Progenitor cell of endocrine pancreas (in vitro differentiated cells): Measurements from ENCODE around the gene PPP6R3. TPM values are rescaled to one million over a fixed set of nuclear protein-coding genes. Genes with fewer than 3 reads are reported as not detected.
"Not testable (repeated sequence)": the region's sequence is repeated elsewhere in the genome, so short reads cannot be mapped to it uniquely, and the experiment has no call there.

Experiments used
- DNase-seq: peaks from one replicate; pipeline ENCODE4 v3.0.0; 2021; ENCODE audit warnings: low spot score; ENCODE audit not compliant: unreplicated experiment
- H3K27ac Mint-ChIP-seq: 2 replicates; pipeline ENCODE4 v1.8.0; 2021; ENCODE audit warnings: mild to moderate bottlenecking, moderate library complexity, mixed read lengths
- H3K27me3 Mint-ChIP-seq: 2 replicates; pipeline ENCODE4 v1.8.0; 2021; ENCODE audit warnings: mixed read lengths
- H3K36me3 Mint-ChIP-seq: 2 replicates; pipeline ENCODE4 v1.8.0; 2022; ENCODE audit warnings: mixed read lengths; ENCODE audit not compliant: insufficient read depth
- H3K4me1 Mint-ChIP-seq: 2 replicates; pipeline ENCODE4 v1.8.0; 2021; ENCODE audit warnings: low read depth, mixed read lengths
- H3K4me3 Mint-ChIP-seq: 2 replicates; pipeline ENCODE4 v1.8.0; 2021; ENCODE audit warnings: low read depth, mild to moderate bottlenecking, moderate library complexity, mixed read lengths
- H3K9me3 Mint-ChIP-seq: 2 replicates; pipeline ENCODE4 v1.8.0; 2021; ENCODE audit warnings: low read depth, mixed read lengths
- total RNA-seq: library from RNA; stranded (reverse); gene quantifications from 2 replicates; pipeline ENCODE4 v1.2.1, GENCODE V29; 2021
- TF ChIP-seq, protein P1 (sequence below): fragments of 200-600 bp; sonication (generic); IDR thresholded peaks from one replicate; pipeline ENCODE4 v1.5.0; 2021; ENCODE audit warnings: antibody characterized with exemption, mild to moderate bottlenecking; ENCODE audit not compliant: unreplicated experiment

The PPP6R3 gene
- total RNA-seq, 1 donor from 2014 or later: 124 TPM

DNA sequence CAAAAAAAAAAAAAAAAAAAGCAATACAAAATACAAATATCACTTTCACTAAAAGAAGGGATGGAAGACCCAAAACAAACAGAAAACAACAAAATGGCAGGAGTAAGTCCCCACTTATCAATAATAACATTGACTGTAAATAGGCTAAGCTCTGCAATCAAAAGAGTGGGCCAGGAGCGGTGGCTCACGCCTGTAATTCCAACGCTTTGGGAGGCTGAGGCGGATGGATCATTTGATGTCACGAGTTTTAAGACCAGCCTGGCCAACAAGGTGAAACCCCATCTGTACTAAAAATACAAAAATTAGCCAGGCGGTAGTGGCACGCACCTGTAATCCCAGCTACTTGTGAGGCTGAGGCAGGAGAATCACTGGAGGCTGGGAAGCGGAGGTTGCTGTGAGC, 9.8 kb upstream of the PPP6R3 start:
- DNase-seq: no peak
- Mint-ChIP-seq H3K27me3 (peaks cover 1% of the 10 kb centered on the region), H3K27ac (no peak overlapping the region), H3K9me3 (no peaks in the 10 kb centered on the region), H3K36me3 (peaks cover 10% of the 10 kb centered on the region), H3K4me1 (no peaks in the 10 kb centered on the region), H3K4me3 (no peak overlapping the region)
- TF ChIP-seq, protein P1, sequence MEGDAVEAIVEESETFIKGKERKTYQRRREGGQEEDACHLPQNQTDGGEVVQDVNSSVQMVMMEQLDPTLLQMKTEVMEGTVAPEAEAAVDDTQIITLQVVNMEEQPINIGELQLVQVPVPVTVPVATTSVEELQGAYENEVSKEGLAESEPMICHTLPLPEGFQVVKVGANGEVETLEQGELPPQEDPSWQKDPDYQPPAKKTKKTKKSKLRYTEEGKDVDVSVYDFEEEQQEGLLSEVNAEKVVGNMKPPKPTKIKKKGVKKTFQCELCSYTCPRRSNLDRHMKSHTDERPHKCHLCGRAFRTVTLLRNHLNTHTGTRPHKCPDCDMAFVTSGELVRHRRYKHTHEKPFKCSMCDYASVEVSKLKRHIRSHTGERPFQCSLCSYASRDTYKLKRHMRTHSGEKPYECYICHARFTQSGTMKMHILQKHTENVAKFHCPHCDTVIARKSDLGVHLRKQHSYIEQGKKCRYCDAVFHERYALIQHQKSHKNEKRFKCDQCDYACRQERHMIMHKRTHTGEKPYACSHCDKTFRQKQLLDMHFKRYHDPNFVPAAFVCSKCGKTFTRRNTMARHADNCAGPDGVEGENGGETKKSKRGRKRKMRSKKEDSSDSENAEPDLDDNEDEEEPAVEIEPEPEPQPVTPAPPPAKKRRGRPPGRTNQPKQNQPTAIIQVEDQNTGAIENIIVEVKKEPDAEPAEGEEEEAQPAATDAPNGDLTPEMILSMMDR: no peak

DNA sequence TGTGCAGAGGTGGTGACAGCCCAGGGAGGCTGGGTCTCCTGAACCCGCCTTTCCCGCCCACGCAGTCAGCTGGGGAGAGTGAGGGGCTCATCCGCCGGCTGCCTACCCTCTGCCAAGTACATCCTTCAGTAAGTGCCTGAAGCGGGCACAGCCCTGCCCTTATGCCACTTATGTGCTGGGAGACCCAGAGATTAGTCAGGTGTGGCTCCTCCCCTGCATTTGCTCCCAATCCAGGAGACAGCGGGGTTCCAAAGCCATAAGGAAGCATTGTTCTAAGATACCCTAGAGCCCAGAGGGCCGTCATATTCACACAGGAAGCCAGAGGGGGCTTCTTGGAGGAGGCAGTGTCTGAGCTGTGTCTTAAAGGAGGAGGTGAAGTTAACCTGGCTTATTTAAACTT, 5.8 kb upstream of the PPP6R3 start:
- no peak overlapping the region for H3K27ac Mint-ChIP-seq
- peaks cover 4% of the 10 kb centered on the region for H3K36me3 Mint-ChIP-seq
- H3K4me1 Mint-ChIP-seq: no peaks in the 10 kb centered on the region
- DNase-seq: no peak
- H3K4me3 Mint-ChIP-seq: no peak overlapping the region
- no peaks in the 10 kb centered on the region for H3K9me3 Mint-ChIP-seq
- peaks cover 5% of the 10 kb centered on the region for H3K27me3 Mint-ChIP-seq
- TF ChIP-seq, protein P1: no peak

DNA sequence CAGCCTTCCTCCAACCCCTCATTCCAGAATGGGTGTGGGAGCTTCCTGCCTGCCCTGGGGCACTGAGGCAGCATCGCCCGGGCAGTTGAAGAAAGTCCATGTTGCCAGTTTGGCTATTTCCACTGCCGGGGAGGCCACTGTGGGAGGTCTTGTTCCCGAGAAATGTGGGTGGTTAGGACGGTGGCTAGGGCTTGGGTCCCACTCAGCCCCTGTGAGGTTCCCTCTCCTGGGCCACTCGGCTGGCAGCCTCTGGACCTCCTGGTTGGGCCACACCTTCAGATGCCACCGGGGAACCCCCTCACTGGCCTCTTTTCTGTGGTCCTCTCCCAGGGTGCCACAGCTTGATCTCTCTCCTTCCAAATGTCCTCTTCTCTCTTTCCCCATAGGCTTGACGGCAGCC, 5.1 kb upstream of the PPP6R3 start:
- DNase-seq: no peak
- H3K4me3 Mint-ChIP-seq: no peak overlapping the region
- H3K9me3 Mint-ChIP-seq: no peaks in the 10 kb centered on the region
- peaks cover 5% of the 10 kb centered on the region for H3K27me3 Mint-ChIP-seq
- H3K4me1 Mint-ChIP-seq: peaks cover 2% of the 10 kb centered on the region
- no peak overlapping the region for H3K27ac Mint-ChIP-seq
- no peaks in the 10 kb centered on the region for H3K36me3 Mint-ChIP-seq
- TF ChIP-seq, protein P1: no peak

DNA sequence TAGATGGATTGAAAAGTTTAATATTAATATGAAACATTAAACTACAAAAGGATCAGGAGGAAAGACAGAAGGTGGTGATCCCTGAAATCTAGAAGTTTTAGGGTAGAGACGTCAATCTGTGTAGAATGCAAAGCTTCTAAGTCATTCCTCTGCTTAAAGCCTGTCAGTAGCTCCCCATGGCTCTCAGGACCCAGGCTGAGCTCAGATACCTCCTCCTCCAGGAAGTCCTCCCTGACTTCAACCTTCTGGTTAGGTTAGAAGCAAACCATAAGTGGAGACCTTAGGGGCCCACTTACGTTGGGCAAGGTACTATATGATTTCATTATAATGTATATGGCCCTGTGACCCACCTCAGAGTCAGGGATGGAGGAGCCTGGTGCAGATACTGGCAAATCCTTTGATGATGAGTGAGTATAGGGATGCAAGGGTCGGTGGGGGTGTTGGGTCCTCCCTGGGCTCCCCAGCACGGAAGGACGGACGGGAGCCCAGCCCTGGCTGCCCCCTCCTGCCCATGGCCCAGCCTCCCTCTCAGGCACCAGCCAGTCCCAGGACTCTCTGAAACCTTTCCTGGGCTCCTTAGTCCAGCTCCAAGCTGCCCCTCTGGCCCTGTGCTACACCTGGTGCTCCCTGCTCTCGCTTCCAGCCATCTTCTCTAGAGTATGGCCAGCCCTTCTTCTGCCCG, 3.2 kb upstream of the PPP6R3 start:
- DNase-seq: no peak
- peaks cover 12% of the 10 kb centered on the region for H3K4me1 Mint-ChIP-seq
- no peaks in the 10 kb centered on the region for H3K9me3 Mint-ChIP-seq
- H3K36me3 Mint-ChIP-seq: no peaks in the 10 kb centered on the region
- no peak overlapping the region for H3K27ac Mint-ChIP-seq
- H3K27me3 Mint-ChIP-seq: peaks cover 5% of the 10 kb centered on the region
- TF ChIP-seq, protein P1: no peak
- H3K4me3 Mint-ChIP-seq: no peak overlapping the region

DNA sequence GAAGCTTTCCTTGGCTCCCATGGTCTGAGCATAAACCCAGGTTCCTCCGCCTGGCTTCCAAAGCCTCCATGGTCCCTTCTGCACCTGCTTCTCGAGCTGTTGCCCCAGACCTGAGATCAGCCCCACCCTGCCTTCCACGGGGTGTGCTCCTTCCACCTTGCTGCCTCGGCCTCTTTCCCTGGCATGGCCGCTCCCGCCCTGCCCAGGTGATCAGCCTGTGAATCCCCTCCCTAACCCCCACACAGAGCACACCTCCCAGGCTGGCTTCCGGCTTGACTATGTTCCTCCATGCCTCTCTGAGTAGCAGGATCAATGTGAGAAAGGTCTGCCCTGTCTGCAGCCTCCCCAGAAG, 2.7 kb upstream of the PPP6R3 start:
- H3K27me3 Mint-ChIP-seq: peaks cover 5% of the 10 kb centered on the region
- peaks cover 17% of the 10 kb centered on the region for H3K4me1 Mint-ChIP-seq
- H3K4me3 Mint-ChIP-seq: peak overlapping the region; percentile 29
- DNase-seq: no peak
- TF ChIP-seq, protein P1: no peak
- H3K36me3 Mint-ChIP-seq: peaks cover 3% of the 10 kb centered on the region
- H3K27ac Mint-ChIP-seq: peak overlapping the region; percentile 30
- no peaks in the 10 kb centered on the region for H3K9me3 Mint-ChIP-seq

DNA sequence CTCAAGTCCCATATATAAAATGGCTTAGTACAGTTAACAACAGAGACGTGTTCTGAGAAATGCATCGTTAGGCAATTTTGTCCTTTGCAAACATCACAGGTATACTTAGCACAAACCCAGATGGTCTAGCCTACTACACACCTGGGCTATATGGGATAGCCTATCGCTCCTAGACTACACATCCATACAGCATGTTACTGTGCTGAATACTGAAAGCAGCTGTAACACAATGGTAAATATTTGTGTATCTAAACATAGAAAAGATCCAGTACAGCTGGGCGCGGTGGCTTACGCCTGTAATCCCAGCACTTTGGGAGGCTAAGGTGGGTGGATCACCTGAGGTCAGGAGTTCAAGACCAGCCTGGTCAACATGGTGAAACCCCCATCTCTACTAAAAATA, 2.2 kb upstream of the PPP6R3 start:
- H3K4me3 Mint-ChIP-seq: peak overlapping the region; percentile 29
- H3K27ac Mint-ChIP-seq: peak overlapping the region; percentile 67
- not testable (repeated sequence) for H3K27me3 Mint-ChIP-seq, H3K9me3 Mint-ChIP-seq, DNase-seq, H3K36me3 Mint-ChIP-seq
- peaks cover 17% of the 10 kb centered on the region for H3K4me1 Mint-ChIP-seq
